Dermis microvascular lymphatic vessel endothelial cell (primary cell): ENCODE results near the gene VCL. TPM values are rescaled to one million over a fixed set of nuclear protein-coding genes. Genes with fewer than 3 reads are reported as not detected.
"Not testable (repeated sequence)": the region's sequence is repeated elsewhere in the genome, so short reads cannot be mapped to it uniquely, and the experiment has no call there.

Experiments
- DNase-seq, 2 donors: peaks; one replicate each; pipeline versions ENCODE4 v3.0.0 to v3.0.0-alpha.2; 2010; ENCODE audit warnings: low read depth in 2 of 2
- total RNA-seq: library from RNA; depleted of rRNA; stranded (reverse); fragments of >200 nt; gene quantifications from 2 replicates; pipeline ENCODE4 v1.2.1, GENCODE V29; 2014

The VCL gene
- total RNA-seq, 1 donor from 2014 or later = 71.2 TPM

GRCh38 chr10:74103560-74104258, 105.8 kb downstream of the VCL start:
- DNase-seq = peak; percentile 29 to 39

- no peak for DNase-seq
Observed at GRCh38 chr10:74104480-74104879, 106.6 kb downstream of the VCL start.

DNA sequence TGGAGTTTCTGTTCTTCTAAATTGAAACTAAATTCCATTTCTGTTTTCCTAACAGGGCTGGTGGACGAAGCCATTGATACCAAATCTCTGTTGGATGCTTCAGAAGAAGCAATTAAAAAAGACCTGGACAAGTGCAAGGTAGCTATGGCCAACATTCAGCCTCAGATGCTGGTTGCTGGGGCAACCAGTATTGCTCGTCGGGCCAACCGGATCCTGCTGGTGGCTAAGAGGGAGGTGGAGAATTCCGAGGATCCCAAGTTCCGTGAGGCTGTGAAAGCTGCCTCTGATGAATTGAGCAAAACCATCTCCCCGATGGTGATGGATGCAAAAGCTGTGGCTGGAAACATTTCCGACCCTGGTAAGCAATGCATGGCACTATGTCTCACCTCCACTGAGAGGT, 107.1 kb downstream of the VCL start:
- DNase-seq = no peak

GRCh38 chr10:74107391-74107790, 109.5 kb downstream of the VCL start:
- DNase-seq = no peak

DNA sequence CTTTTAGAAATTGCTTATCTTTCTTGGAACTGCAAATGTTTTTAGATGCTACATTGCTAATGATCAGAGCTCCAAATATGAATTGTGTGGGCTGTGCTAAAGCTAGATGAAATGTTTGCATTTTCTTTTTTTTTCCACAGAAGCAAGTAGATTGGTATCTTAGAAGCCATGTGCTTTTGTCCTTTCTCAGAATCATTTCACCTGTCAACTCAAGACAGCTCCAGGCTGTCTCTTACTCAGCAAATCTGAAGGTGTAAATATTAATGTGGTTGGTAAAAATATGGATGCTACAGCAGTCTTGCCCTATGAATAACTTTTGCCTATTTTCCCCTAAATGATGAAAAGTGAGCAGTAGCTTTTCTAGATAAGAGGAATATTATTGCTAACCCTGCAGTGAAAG, 111.5 kb downstream of the VCL start:
- no peak for DNase-seq

- DNase-seq = no peak
Observed at GRCh38 chr10:74110120-74110519, 112.2 kb downstream of the VCL start.

GRCh38 chr10:74111799-74112198, 113.9 kb downstream of the VCL start:
- DNase-seq = no peak

- DNase-seq = no peak
Observed at GRCh38 chr10:74113546-74113945, 115.6 kb downstream of the VCL start.

- no peak for DNase-seq
Observed at GRCh38 chr10:74114041-74114448, 116.1 kb downstream of the VCL start.

GRCh38 chr10:74117738-74118137, 119.8 kb downstream of the VCL start:
- no peak for DNase-seq

DNA sequence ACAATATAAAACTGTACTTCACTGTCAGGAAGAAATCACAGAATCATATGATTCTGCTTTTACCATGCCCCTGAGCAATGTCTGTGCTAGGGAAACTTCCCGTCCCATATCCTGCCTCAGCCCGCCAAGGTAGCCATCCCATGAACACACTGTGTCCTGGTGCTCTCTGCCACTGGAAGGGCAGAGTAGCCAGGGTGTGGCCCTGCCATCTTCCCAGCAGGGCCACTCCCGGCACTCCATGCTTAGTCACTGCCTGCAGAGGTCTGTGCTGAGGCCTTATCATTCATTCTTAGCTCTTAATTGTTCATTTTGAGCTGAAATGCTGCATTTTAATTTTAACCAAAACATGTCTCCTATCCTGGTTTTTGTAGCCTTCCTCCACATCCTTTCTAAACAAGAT, 120.9 kb downstream of the VCL start:
- peak in 1 of 2 donors; percentile 19 for DNase-seq

DNA sequence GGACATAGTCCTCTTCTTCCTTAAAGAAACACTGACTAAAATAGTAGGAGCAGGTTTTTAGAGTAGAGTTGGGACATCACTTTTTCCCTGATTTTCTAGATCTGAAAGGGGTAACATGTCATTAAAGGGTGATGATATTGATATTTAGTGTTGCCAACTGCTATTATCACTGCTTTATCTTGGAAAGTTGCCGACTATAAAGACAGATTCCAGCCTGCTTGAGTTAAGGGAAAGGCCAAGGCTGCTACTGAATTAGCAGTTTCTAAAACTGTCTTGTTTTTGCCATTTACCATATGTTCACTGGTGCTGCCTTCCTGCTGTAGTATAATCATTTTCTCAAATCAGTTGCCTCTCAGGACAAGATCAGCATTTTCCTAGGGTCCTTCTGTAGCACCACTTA, 123.0 kb downstream of the VCL start:
- DNase-seq = no peak

DNA sequence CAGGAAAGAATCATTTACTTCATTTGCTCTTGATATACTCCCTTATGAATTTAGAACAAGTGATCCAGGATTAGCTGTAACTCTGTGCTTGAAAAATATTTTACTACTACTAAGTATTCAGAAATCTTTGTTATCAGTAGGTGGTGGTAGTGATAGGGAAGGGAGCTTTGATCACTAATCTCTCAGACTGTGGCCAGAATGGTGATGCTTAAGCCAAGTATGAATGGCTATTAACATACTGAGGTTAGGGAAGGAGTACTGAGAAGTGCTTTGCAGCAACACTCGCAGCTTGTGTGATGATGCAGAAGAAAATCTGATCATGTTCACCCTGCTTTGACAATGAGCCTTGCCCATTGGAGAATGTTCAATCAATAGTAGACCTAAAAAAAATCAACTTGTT, 123.5 kb downstream of the VCL start:
- DNase-seq = no peak

GRCh38 chr10:74122060-74122459, 124.1 kb downstream of the VCL start:
- DNase-seq = no peak

DNA sequence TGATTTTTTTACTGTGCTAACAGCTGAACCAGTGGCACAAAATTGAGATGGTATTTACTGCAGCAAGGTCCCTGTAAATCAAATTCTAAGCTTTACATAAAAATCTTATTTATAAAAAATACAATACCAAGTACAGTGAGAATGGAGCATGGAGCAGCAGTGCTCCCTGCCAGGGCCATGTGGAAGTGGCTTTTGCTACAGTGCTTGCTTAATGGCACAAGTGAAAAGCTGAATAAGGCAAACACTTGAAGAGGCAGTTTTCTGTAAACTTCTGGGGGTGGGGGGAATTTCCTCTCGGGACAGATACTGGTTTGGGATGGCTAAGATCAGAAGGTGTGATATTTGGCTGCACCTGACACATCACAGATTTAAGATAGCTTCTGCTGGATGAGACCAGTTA, 125.2 kb downstream of the VCL start:
- DNase-seq = no peak

- DNase-seq = peak; percentile 12 to 63
Observed at GRCh38 chr10:74133923-74134820, 136.3 kb downstream of the VCL start.

DNA sequence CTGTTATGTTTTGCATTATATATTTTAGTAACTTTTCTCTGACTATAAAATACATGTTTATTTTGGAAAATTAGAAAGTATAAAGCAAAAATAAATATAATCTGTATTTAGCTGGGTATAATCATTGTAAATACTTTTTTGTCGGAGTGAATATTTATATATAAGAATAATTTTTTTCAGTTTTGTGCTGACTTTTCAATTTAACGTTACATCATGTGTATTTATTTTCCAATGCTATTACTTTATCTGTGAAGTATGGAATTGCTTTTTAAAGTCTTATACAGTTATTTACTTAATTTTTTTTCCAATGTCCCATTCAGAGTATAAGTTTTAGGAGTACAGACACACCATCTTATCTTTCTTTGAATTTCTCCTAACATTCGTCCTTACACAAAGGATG, 137.5 kb downstream of the VCL start:
- DNase-seq = no peak

- no peak for DNase-seq
Observed at GRCh38 chr10:74137992-74138391, 140.1 kb downstream of the VCL start.

- not testable (repeated sequence) for DNase-seq
Observed at GRCh38 chr10:74138596-74138995, 140.7 kb downstream of the VCL start.

- no peak for DNase-seq
Observed at GRCh38 chr10:74139981-74140380, 142.1 kb downstream of the VCL start.

DNA sequence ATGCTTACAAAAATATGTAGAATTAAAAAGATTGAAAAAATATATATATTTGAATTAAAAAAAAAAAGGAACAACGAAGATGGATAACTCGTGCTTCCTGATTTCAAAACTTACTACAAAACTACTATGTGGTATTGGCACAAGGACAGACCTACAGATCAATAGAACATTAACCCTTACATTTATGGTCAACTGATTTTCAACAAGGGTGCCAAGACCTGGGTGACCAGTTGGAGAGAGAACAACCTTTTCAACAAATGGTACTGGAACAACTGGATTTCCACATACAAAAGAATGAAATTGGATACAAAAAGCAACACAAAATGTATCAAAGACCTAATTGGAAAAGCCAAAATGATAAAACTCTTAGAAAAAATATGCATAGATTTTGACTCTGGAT, 142.6 kb downstream of the VCL start:
- DNase-seq = no peak

DNA sequence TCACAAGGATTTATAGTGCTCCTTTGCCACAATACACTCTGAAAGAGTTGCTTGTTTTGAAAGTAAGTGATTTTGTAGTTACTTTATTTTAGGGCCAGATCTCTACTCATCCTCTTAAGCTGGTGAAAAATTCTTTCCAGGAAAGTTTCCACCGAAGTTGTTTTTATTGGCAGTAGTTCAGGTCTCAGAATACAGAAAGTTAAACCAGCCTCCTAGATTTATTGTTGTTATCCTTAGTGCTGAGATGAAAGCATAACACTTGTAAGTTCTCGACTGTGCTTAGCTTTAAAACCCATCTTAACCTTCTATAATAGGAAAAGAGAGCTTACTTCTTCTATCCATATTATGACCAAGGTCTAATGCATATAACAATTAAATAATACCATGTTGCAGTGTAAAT, 147.2 kb downstream of the VCL start:
- DNase-seq = peak in 1 of 2 donors; percentile 80

- not testable (repeated sequence) for DNase-seq
Observed at GRCh38 chr10:74146980-74147379, 149.1 kb downstream of the VCL start.
